Measurements from ENCODE around the gene FMR1NB. TPM values are rescaled to one million over a fixed set of nuclear protein-coding genes. Genes with fewer than 3 reads are reported as not detected.

The FMR1NB gene
- total RNA-seq: not detected

GRCh38 chrX:147981038-147981752 is at the start of gene FMR1NB:
FMR1NB (plus strand) TSS chrX:147981337; CDS start chrX:147981403, 66 bp downstream.
- TF ChIP-seq CTCF (IDR thresholded peaks at IDR 0.05; ENCODE audit: low read depth): no peak

GRCh38 chrX:147933815-147934214 is 47.3 kb upstream of the FMR1NB start:
- TF ChIP-seq CTCF (IDR thresholded peaks at IDR 0.05; ENCODE audit: low read depth): no peak

GRCh38 chrX:147935156-147935758 is 45.9 kb upstream of the FMR1NB start:
- no peak for TF ChIP-seq CTCF (IDR thresholded peaks at IDR 0.05; ENCODE audit: low read depth)

- no peak for TF ChIP-seq CTCF (IDR thresholded peaks at IDR 0.05; ENCODE audit: low read depth)
Observed at GRCh38 chrX:147945286-147945685, 35.9 kb upstream of the FMR1NB start.

GRCh38 chrX:147948531-147948930 is 32.6 kb upstream of the FMR1NB start:
- TF ChIP-seq CTCF (IDR thresholded peaks at IDR 0.05; ENCODE audit: low read depth): no peak

- no peak for TF ChIP-seq CTCF (IDR thresholded peaks at IDR 0.05; ENCODE audit: low read depth)
Observed at GRCh38 chrX:147950352-147950751, 30.8 kb upstream of the FMR1NB start.

GRCh38 chrX:147953976-147954375 is 27.2 kb upstream of the FMR1NB start:
- TF ChIP-seq CTCF (IDR thresholded peaks at IDR 0.05; ENCODE audit: low read depth): no peak
